Subcutaneous adipose tissue (tissue), 4 donors: ENCODE data around the gene SEPTIN1. TPM values are rescaled to one million over a fixed set of nuclear protein-coding genes. Genes with fewer than 3 reads are reported as not detected.

ENCODE experiments used
- CTCF ChIP-seq: fragments of 450-650 bp; IDR thresholded peaks from one replicate; pipeline ENCODE4 v1.5.1; 2016; ENCODE audit warnings: low read depth, mild to moderate bottlenecking, control low read depth, antibody characterized with exemption, moderate library complexity
- small RNA-seq: library from RNA; depleted of rRNA; stranded (forward); fragments of <200 nt; gene quantifications from one replicate; pipeline ENCODE3, GENCODE V24; 2016
- total RNA-seq, 4 donors: library from RNA; depleted of rRNA; stranded (reverse); fragments of >200 nt; gene quantifications; one replicate each; pipeline ENCODE4 v1.1.0, GENCODE V29; 2016

The SEPTIN1 gene
- total RNA-seq, 4 donors from 2014 or later: 0.33 to 4.4 (median 1.8) TPM

DNA sequence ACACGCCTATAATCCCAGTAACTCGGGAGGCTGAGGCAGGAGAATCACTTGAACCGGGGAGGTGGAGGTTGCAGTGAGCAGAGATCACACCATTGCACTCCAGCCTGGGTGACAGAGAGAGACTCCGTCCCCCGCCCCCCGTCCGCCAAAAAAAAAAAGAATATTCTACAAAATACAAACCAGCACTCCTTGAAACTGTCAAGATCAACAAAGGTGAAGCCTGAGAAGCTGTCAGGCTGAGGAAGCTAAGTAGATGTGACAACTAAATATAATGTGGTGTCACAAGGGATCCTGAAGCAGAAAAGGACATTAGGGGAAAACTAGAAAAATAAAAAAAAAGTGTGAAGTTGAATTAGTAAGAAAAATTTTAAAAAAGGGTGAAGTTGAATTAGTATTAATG is 33.4 kb downstream of the SEPTIN1 start:
- TF ChIP-seq CTCF: no peak

- no peak for TF ChIP-seq CTCF
Observed at GRCh38 chr16:30348113-30348512, 34.2 kb downstream of the SEPTIN1 start.

DNA sequence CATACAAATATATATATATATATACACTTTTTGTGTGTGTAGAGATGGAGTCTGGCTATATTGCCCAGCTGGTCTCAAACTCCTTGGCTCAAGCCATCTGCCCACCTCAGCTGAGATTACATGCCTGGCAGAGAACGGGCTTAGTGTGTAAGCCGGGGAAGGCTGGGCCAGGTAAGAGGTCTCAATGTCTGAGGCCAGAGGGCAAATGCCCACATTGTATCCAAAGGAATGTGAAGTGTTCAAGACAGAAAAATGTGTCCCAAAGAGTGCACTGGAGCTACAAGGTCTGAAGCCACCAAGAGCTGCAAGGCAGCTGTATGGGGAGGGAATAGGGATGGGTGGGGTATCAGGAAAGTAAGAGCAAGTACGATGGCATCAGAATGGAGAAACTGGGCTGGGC is 36.1 kb downstream of the SEPTIN1 start:
- TF ChIP-seq CTCF: no peak

GRCh38 chr16:30342751-30343490 is 39.4 kb downstream of the SEPTIN1 start:
- no peak for TF ChIP-seq CTCF

- TF ChIP-seq CTCF: no peak
Observed at GRCh38 chr16:30340621-30341020, 41.7 kb downstream of the SEPTIN1 start.

- TF ChIP-seq CTCF: no peak
Observed at GRCh38 chr16:30335598-30336474, 46.5 kb downstream of the SEPTIN1 start.

Small RNA genes within 50 kb of the gene (small RNA-seq; reads per million reads assigned to genes)
- gene RF00406: 0.97 reads per million

Other genes with a start within 250 kb of the SEPTIN1 start
- gene CORO1A, start 199.0 kb downstream of the SEPTIN1 start, total RNA-seq: 10 to 100 TPM; 17.5 to 72.6 (median 40.5) TPM
- gene BOLA2B, start 188.9 kb downstream of the SEPTIN1 start, total RNA-seq: 100 to 1,000 TPM; 150 to 399 (median 240) TPM
- 10 to 100 TPM; 16.6 to 68.9 (median 29.6) TPM for gene SLX1A, start 188.7 kb downstream of the SEPTIN1 start, total RNA-seq
- 10 to 100 TPM in 2 of 4 donors, 1 to 10 TPM in 2; 5.1 to 22.5 (median 14.6) TPM for gene SULT1A3, start 183.3 kb downstream of the SEPTIN1 start, total RNA-seq
- gene NPIPB13, start 134.1 kb downstream of the SEPTIN1 start, total RNA-seq: 10 to 100 TPM in 1 of 4 donors, 1 to 10 TPM in 3; 2.4 to 10.9 (median 5.7) TPM
- gene CD2BP2, start 27.3 kb downstream of the SEPTIN1 start, total RNA-seq: 10 to 100 TPM; 17.4 to 36.4 (median 30.5) TPM
- gene TBC1D10B, start 12.1 kb downstream of the SEPTIN1 start, total RNA-seq: 10 to 100 TPM; 16.8 to 44.6 (median 18.8) TPM
- not detected for gene MYL11, start 7.8 kb downstream of the SEPTIN1 start, total RNA-seq
- gene ZNF48, start 12.9 kb upstream of the SEPTIN1 start, total RNA-seq: 1 to 10 TPM; 2.1 to 5.7 (median 2.7) TPM
- 10 to 100 TPM in 3 of 4 donors, 1 to 10 TPM in 1; 8.2 to 18.6 (median 14.2) TPM for gene ZNF771, start 25.0 kb upstream of the SEPTIN1 start, total RNA-seq
- 10 to 100 TPM in 3 of 4 donors, 1 to 10 TPM in 1; 8.8 to 20.1 (median 15.2) TPM for gene DCTPP1, start 47.5 kb upstream of the SEPTIN1 start, total RNA-seq
- 10 to 100 TPM; 27.7 to 42.3 (median 29.4) TPM for gene SEPHS2, start 63.3 kb upstream of the SEPTIN1 start, total RNA-seq
- gene ITGAL, start 90.2 kb upstream of the SEPTIN1 start, total RNA-seq: 10 to 100 TPM in 1 of 4 donors, 1 to 10 TPM in 3; 1.3 to 16.5 (median 4.1) TPM
- gene ZNF768, start 144.0 kb upstream of the SEPTIN1 start, total RNA-seq: 10 to 100 TPM; 11.7 to 43.9 (median 19.2) TPM
- gene ZNF747, start 152.3 kb upstream of the SEPTIN1 start, total RNA-seq: 10 to 100 TPM in 2 of 4 donors, 1 to 10 TPM in 2; 7.8 to 12.1 (median 10.1) TPM
- 10 to 100 TPM in 1 of 4 donors, 1 to 10 TPM in 3; 3.6 to 11.3 (median 4.9) TPM for gene ZNF764, start 175.8 kb upstream of the SEPTIN1 start, total RNA-seq
- 10 to 100 TPM; 15.1 to 24.7 (median 17.0) TPM for gene ZNF688, start 189.2 kb upstream of the SEPTIN1 start, total RNA-seq
- 1 to 10 TPM; 2.9 to 8.4 (median 6.6) TPM for gene ZNF785, start 203.1 kb upstream of the SEPTIN1 start, total RNA-seq
- gene ZNF689, start 227.8 kb upstream of the SEPTIN1 start, total RNA-seq: 1 to 10 TPM; 5.3 to 9.8 (median 7.4) TPM